Vagina (tissue), 2 donors: ENCODE data around the gene RPLP1.
A peak's percentile ranks its signal among the peaks of the same experiment; 100 is the strongest.

Experiments used
- POLR2A ChIP-seq, 2 donors: fragments of 450-650 bp; IDR thresholded peaks; one replicate each; pipeline ENCODE4 v1.6.1; 2017; ENCODE audit warnings: antibody characterized with exemption in 2 of 2, mild to moderate bottlenecking in 2 of 2, moderate library complexity in 2 of 2
- POLR2AphosphoS5 ChIP-seq, 2 donors: sonication (generic); formaldehyde crosslinking; IDR thresholded peaks; one replicate each; pipeline ENCODE4 v1.9.0; 2017; ENCODE audit warnings: antibody characterized with exemption in 2 of 2, mild to moderate bottlenecking in 2 of 2, low read depth in 1 of 2; ENCODE audit not compliant: insufficient read depth in 1 of 2
- TF ChIP-seq, protein P1 (sequence below), 3 experiments: fragments of 450-650 bp in 2 of 3; fragments of 200-600 bp in 1 of 3; sonication (generic) in 1 of 3; IDR thresholded peaks; one replicate each; pipeline ENCODE4 v1.5.1; 2017 to 2019; ENCODE audit warnings: antibody characterized with exemption in 3 of 3, mild to moderate bottlenecking in 2 of 3, moderate library complexity in 2 of 3

DNA sequence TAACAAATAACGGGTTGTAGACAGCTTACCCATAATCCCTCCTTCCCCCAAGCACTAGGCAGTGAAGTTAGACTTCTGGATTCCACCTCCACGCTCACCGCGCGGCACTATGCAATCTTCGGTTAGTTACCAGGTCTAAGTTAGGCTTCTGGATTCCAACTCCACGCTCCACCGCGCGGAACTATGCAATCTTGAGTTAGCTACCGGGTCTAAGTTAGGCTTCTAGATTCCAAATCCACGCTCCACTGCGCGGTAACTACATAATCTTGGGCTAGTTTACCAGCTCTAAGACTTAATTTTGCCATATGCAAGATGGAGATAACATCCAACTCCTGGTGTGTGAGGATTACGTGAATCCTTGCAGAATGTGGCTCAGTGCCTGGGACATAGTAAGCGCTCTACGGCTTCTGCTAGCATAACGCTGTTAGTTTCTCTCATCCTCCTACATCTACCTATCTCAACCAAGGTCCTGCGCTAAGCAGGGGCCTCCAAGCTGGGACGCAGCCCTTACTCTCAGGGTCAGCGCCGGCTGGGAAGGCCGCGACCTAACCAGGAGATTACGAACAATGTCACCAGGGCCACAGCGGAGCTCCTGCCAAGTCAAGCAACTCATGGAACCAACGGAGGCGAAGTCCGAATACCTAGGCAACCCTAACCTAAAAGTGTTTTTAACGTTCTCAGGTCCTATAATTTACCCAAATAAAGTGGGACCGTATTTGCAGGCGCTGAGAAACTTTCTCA is 497 bp upstream of the RPLP1 start:
- TF ChIP-seq POLR2A (IDR thresholded peaks at IDR 0.05) (no peak), POLR2AphosphoS5 (IDR thresholded peaks at IDR 0.05; ENCODE audit: insufficient read depth in 1 of 2, low read depth in 1 of 2) (peak in 1 of 2 donors; percentile 89)
- TF ChIP-seq, protein P1, sequence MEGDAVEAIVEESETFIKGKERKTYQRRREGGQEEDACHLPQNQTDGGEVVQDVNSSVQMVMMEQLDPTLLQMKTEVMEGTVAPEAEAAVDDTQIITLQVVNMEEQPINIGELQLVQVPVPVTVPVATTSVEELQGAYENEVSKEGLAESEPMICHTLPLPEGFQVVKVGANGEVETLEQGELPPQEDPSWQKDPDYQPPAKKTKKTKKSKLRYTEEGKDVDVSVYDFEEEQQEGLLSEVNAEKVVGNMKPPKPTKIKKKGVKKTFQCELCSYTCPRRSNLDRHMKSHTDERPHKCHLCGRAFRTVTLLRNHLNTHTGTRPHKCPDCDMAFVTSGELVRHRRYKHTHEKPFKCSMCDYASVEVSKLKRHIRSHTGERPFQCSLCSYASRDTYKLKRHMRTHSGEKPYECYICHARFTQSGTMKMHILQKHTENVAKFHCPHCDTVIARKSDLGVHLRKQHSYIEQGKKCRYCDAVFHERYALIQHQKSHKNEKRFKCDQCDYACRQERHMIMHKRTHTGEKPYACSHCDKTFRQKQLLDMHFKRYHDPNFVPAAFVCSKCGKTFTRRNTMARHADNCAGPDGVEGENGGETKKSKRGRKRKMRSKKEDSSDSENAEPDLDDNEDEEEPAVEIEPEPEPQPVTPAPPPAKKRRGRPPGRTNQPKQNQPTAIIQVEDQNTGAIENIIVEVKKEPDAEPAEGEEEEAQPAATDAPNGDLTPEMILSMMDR (IDR thresholded peaks at IDR 0.05), result no peak
